Measurements from ENCODE around the gene SUN1.

GRCh38 chr7:867406-868188 is 35.3 kb downstream of the SUN1 start:
- no peak for TF ChIP-seq REST (IDR thresholded peaks at IDR 0.05; ENCODE audit: insufficient read depth in 1 of 2, low read depth in 2 of 2, low read length in 2 of 2)
- no peak for TF ChIP-seq POLR2AphosphoS5 (IDR thresholded peaks at IDR 0.05; ENCODE audit: low read depth, low read length)

Measured in PFSK-1 (cell line).